Measurements from ENCODE around the gene HMGN3.

HMGN3 gene

GRCh38 chr6:79233611-79234149 is 802 bp downstream of the HMGN3 start:
- H3K27ac ChIP-seq = peak overlapping the region; percentile 68
- peak; percentile 34 for DNase-seq (ENCODE audit: low read depth, low spot score)

GRCh38 chr6:79232696-79233462 is 1.6 kb downstream of the HMGN3 start:
- peak overlapping the region; percentile 68 for H3K27ac ChIP-seq
- DNase-seq (ENCODE audit: low read depth, low spot score) = no peak

- no peak for DNase-seq (ENCODE audit: low read depth, low spot score)
- no peak overlapping the region for H3K27ac ChIP-seq
Measured at GRCh38 chr6:79231666-79232065, 2.8 kb downstream of the HMGN3 start.

DNA sequence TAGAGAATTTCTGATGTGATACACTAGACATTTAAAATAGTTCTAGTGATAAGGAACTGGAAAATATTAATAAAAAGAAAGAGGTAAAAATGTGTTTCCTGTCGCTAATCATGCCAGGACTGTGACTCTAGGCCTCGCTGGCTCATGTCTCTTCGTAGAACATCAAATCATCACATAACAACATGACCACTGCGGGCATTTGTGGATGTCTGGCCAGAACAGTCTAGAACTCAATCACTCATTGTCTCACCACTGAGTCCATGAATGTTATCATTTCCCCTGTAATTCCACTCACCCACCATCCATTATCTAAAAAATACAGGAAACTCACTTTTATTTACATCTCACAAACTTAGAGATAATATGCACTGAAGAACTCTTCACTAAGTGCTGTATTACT is 3.4 kb downstream of the HMGN3 start:
- DNase-seq (ENCODE audit: low read depth, low spot score) = no peak
- no peak overlapping the region for H3K27ac ChIP-seq

DNA sequence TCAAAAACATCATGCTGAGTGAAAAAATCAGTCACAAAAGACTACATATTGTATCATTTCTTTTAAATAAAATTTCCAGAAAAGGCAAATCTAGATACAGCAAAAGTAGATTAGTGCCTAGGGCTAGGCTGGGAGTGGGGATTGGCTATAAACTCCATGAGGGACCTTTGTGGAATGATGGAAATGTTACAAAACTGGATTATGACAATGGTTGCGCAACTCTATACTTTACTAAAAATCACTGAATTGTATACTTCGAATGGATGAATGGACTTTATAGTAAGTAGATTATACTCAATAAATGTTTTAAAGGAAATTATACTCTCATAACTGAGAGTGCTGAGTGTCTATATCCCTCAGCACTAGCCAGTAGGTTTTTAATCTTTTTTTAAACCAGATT is 4.3 kb downstream of the HMGN3 start:
- H3K27ac ChIP-seq = no peak overlapping the region
- no peak for DNase-seq (ENCODE audit: low read depth, low spot score)

DNA sequence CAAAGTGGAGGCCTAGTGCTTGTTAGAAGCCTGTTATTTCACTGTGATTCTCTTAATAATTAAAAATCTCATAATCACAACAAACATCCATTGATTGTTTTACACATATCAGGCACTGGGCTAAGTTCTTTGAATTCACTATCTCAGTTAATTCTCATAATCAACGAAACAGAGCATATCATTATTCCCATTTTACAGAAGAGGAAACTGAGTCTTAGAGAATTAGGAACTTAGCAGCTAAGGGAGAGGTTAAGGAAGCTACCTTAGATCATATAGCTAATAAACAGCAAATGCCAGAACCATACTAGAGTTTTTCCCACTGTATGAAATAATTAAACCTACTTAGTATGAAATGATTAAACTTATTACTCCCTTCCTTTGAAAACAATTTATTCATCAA is 7.0 kb downstream of the HMGN3 start:
- H3K27ac ChIP-seq = no peak overlapping the region
- DNase-seq (ENCODE audit: low read depth, low spot score) = no peak

GRCh38 chr6:79226660-79227059 is 7.8 kb downstream of the HMGN3 start:
- DNase-seq (ENCODE audit: low read depth, low spot score) = no peak
- H3K27ac ChIP-seq = no peak overlapping the region

DNA sequence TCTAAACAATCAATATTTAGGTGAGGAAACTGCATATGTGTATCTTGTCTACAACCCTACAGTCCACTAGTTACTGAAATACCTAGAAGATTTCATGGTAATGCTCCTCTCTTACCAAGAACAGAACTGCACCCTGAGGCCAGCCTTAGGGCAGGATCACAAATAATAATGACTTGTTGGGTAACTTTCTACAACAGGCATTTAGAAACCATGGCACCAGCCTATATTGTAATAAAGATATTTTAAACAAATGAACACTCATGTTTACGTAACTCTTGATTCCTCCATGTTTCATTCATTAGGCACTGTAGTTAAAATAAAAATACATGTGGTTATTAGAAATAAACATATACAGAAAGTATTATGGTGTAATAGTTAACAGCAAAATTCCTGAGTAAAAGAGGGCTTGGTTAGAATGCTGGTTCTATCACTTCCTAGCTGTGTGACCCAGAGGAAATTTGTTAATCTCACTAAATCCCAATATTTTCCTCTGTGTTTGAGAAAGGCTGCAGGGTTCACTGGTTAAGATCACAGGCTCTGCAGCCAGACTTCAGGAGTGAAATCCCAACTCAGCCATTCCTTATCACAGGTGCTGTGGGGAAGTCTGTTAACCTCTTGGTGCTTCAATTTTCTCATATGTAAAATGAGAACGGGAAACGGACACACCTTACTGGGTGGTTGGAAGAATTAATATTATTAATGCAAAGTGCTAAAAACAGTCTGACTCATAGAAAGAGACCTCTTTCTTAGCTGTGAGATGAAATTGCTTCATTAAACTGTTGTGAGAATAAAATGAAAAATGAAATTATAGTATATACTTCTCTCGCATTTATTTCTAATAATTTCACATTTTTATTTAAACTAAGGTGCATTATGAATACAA is 8.5 kb downstream of the HMGN3 start:
- no peak overlapping the region for H3K27ac ChIP-seq
- DNase-seq (ENCODE audit: low read depth, low spot score) = no peak

- DNase-seq (ENCODE audit: low read depth, low spot score) = no peak
- no peak overlapping the region for H3K27ac ChIP-seq
Measured at GRCh38 chr6:79223611-79224404, 10.7 kb downstream of the HMGN3 start.

DNA sequence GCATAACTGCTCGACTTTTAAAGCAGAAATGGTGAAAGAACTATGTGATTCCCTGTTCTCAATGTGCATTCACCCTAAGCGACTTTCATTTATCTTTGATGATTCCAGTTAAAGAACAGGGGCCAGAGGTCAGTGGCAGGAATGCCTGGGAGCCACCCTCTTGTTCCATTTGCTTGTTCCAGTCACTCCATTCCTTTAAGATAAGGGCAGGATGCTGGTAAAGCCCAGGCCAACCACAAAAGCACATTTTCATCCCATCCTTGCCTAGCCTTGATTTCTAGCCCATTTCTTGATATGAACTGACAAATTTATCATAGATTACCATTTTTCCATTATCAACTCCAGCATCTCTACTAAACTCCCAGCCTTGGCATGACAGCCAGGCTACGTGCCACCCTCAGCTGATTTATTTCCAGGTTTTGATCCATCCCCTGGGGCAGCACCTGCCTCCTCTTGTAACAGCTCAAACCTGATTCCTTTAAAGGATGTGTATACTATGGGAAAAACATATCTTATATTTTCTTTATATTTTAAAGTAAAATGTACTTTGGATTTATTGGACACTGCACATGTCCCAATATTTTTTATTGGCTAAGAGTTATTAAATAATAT is 19.2 kb downstream of the HMGN3 start:
- no peak overlapping the region for H3K27ac ChIP-seq
- DNase-seq (ENCODE audit: low read depth, low spot score) = no peak

GRCh38 chr6:79212859-79213258 is 21.6 kb downstream of the HMGN3 start:
- H3K27ac ChIP-seq = no peak overlapping the region
- no peak for DNase-seq (ENCODE audit: low read depth, low spot score)

DNA sequence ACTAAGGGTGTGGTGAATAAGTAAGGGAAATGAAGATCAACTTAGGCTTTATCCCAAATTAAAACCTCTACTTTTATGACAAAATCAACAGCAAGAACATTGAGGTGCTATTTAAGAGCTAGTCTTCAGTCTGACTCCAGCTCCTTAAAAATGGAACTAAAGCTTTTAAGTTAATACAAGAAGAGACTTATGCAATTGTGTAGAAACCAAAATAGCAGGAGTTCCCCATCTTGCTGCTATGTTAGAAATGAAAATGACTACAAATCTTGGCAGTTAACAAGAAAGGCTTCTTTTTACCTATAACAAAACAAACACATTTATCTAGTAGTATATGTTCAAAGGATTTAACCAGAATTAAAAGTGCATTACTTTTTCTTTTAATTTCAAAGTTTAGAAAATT is 25.7 kb downstream of the HMGN3 start:
- no peak overlapping the region for H3K27ac ChIP-seq
- DNase-seq (ENCODE audit: low read depth, low spot score) = no peak

DNA sequence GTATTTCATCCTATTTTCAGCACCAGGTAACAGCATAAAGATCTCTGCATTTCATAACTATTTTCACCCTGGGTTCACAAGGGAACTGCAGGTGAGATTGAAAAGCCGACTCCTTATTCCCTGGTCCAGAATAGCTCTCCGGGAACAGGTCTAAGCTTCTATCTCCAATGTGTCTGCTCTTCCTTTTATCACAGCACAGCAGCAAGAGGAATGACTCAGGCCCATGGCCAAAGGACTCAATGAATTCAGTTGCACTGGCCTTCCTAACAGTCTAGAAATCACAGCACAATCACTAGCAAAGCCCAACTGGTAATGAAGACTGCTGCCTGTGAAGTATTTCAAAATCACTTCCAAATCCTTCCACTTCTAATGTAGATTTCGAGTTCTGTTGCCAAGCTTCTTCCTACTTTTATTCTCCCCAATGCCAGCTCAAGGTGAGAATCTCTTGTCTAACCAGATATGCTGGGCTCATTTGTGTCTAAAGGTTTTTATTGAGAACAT is 30.7 kb downstream of the HMGN3 start:
- H3K27ac ChIP-seq = no peak overlapping the region
- no peak for DNase-seq (ENCODE audit: low read depth, low spot score)

GRCh38 chr6:79202556-79202955 is 31.9 kb downstream of the HMGN3 start:
- no peak overlapping the region for H3K27ac ChIP-seq
- no peak for DNase-seq (ENCODE audit: low read depth, low spot score)

DNA sequence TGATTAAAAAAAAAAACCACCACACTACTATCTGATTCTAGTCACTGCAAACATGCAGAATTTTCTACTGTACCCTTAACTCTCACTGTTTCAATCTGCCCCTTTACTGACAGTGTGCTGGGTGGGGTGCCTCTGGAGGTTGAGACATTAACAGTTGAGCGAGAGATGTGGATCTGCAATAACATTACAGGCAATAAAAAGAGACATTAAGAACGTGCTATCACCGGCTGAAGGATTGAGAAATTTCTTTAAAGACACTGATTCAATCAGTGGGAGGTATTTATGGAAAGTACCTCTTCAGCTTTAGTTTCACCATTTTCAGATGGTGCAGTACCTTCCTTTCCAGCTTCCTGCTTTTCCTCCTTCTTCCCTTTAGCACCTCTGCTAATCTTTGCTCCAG is 32.5 kb downstream of the HMGN3 start:
- no peak for DNase-seq (ENCODE audit: low read depth, low spot score)
- no peak overlapping the region for H3K27ac ChIP-seq

DNA sequence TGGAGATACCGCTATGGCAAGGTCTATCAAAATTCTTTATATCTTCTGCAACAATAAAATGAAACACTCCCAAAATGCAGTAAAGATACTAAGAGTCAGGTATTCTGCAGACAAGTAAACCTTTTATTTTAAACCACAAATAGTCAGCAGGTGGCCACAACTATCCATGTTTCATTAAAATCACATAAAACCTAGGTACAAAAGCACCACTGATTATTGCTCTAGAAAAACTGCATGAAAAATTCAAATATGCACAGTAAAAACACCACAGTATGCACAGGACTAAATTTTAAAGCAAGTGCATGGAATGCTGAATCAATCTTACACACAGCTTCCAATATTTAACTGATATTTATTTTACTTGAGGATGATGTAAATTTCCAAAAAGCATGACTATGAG is 33.3 kb downstream of the HMGN3 start:
- no peak for DNase-seq (ENCODE audit: low read depth, low spot score)
- H3K27ac ChIP-seq = no peak overlapping the region

DNA sequence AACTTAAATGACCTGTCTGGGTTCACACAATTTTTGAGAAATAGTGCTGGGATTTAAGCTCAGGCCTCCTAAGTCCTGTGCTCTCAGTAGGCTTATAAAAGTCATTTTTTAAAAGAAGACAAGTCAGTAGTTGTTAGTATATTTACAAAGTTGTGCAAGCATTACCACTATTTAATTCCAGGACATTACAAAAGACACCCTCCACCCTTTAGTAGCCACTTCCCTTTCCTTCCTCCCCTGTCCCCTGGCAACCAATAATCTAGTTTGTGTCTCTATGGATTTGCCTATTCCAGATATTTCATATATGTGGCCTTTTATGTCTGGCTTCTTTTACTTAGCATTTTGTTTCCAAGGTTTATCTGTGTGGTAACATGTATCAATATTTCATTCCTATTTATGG is 37.6 kb downstream of the HMGN3 start:
- H3K27ac ChIP-seq = no peak overlapping the region
- DNase-seq (ENCODE audit: low read depth, low spot score) = no peak

GRCh38 chr6:79193971-79194370 is 40.5 kb downstream of the HMGN3 start:
- DNase-seq (ENCODE audit: low read depth, low spot score) = no peak
- no peak overlapping the region for H3K27ac ChIP-seq

DNA sequence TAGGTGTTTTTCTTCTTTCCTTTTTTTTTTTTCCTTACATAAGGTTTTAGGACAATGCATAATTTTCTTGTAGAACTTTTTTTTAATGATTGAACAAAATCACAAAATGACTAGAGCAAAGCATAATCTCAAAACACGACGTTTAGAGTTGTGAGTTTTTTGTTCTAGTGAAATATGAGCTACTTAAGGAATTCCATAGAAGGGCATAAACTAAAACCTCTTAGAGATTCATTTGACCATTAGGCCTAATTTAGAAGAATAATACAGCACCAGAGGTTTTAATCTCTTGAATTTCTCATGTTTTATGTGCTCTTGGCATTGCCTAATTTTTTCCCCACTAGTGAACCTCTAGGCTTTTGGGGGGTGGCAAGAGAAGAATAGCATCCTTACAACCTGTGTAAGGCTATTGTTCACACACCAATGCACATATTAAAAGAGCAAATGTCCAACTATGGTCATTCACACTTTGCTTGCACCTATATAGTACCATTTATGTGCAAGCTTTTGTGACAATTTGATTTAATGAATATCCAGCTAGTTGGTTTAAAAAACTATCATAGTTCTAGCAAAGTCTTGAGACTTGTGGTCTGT is 44.6 kb downstream of the HMGN3 start:
- H3K27ac ChIP-seq = no peak overlapping the region
- DNase-seq (ENCODE audit: low read depth, low spot score) = no peak
